IMR-90 (cell line): ENCODE data around the gene TMEM168. TPM values are rescaled to one million over a fixed set of nuclear protein-coding genes. Genes with fewer than 3 reads are reported as not detected.

Experiments
- ATAC-seq: fragments of 200-7000 bp; cut with Tn5 transposase; 2 replicates; pipeline ENCODE4 v1.9.1; 2020; ENCODE audit warnings: low read depth, mild to moderate bottlenecking, moderate library complexity
- BruUV-seq: library from RNA; stranded (reverse); fragments of 400-500 nt; replicated peaks from 2 replicates; lab custom pipeline; 2021; lab: Mats Ljungman, UMichigan
- CTCF ChIA-PET: fragments of 300-600 bp; formaldehyde crosslinking; extraction: SDS; loops from one replicate; lab custom pipeline; 2021; ENCODE audit warnings: antibody characterized with exemption; lab: Yijun Ruan, JAX
- POLR2A ChIA-PET: fragments of 300-600 bp; sonication (Branson Sonifier 250); formaldehyde crosslinking; loops from one replicate; lab custom pipeline; 2022; ENCODE audit warnings: antibody characterized with exemption; ENCODE audit not compliant: unreplicated experiment; lab: Charles Lee
- DNase-seq: peaks from one replicate; pipeline ENCODE4 v3.0.0; 2013
- H2AFZ ChIP-seq: replicated peaks from 2 replicates; pipeline ENCODE3; 2013; ENCODE audit warnings: low read length, mild to moderate bottlenecking; ENCODE audit not compliant: poor library complexity
- H2AK5ac ChIP-seq: 2 replicates; pipeline ENCODE4 v1.6.1; 2013; ENCODE audit warnings: low read depth, low read length, inconsistent platforms
- H2AK9ac ChIP-seq: replicated peaks from 2 replicates; pipeline ENCODE3; 2013; ENCODE audit warnings: mild to moderate bottlenecking, low read depth, low read length, moderate library complexity; ENCODE audit not compliant: poor library complexity
- H2BK120ac ChIP-seq: 2 replicates; pipeline ENCODE4 v1.6.1; 2013; ENCODE audit warnings: low read depth, low read length, inconsistent platforms
- H2BK15ac ChIP-seq: 3 replicates; pipeline ENCODE4 v1.6.1; 2013; ENCODE audit warnings: low read depth, low read length, inconsistent platforms
- H2BK20ac ChIP-seq: 2 replicates; pipeline ENCODE4 v1.6.1; 2013; ENCODE audit warnings: low read depth, mild to moderate bottlenecking, inconsistent platforms, low read length, moderate library complexity
- H2BK5ac ChIP-seq: 2 replicates; pipeline ENCODE4 v1.6.1; 2013; ENCODE audit warnings: mild to moderate bottlenecking, low read depth, low read length, inconsistent platforms; ENCODE audit not compliant: poor library complexity, severe bottlenecking
- H3K14ac ChIP-seq: replicated peaks from 2 replicates; pipeline ENCODE4 v1.6.1; 2013; ENCODE audit warnings: low read depth, low read length, inconsistent platforms
- H3K18ac ChIP-seq: 2 replicates; pipeline ENCODE4 v1.6.1; 2013; ENCODE audit warnings: low read depth, low read length, control low read depth
- H3K23ac ChIP-seq: 2 replicates; pipeline ENCODE4 v1.6.1; 2013; ENCODE audit warnings: low read depth, low read length, inconsistent platforms
- H3K27ac ChIP-seq: 2 replicates; pipeline ENCODE4 v1.5.1; 2013; ENCODE audit warnings: mild to moderate bottlenecking, control low read depth, low read length; ENCODE audit not compliant: insufficient read depth
- H3K27me3 ChIP-seq: 2 replicates; pipeline ENCODE4 v1.6.1; 2013; ENCODE audit warnings: low read length; ENCODE audit not compliant: control insufficient read depth, insufficient read depth
- H3K36me3 ChIP-seq: 2 replicates; pipeline ENCODE4 v1.6.1; 2013; ENCODE audit warnings: low read length, mixed read lengths; ENCODE audit not compliant: control insufficient read depth, insufficient read depth
- H3K4ac ChIP-seq: 2 replicates; pipeline ENCODE4 v1.6.1; 2013; ENCODE audit warnings: low read depth, low read length, inconsistent platforms
- H3K4me1 ChIP-seq: 2 replicates; pipeline ENCODE4 v1.6.1; 2013; ENCODE audit warnings: low read length, mixed read lengths; ENCODE audit not compliant: control insufficient read depth, insufficient read depth
- H3K4me2 ChIP-seq: 2 replicates; pipeline ENCODE4 v1.6.1; 2013; ENCODE audit warnings: low read depth, mild to moderate bottlenecking, control low read depth, low read length, moderate library complexity
- H3K4me3 ChIP-seq: 2 replicates; pipeline ENCODE4 v1.5.1; 2013; ENCODE audit warnings: low read depth, mild to moderate bottlenecking, control low read depth, low read length, moderate library complexity; ENCODE audit not compliant: insufficient read depth
- H3K56ac ChIP-seq: 2 replicates; pipeline ENCODE4 v1.6.1; 2013; ENCODE audit warnings: low read length, inconsistent platforms; ENCODE audit not compliant: insufficient read depth; ENCODE audit errors: extremely low read depth
- H3K79me1 ChIP-seq, 2 experiments: 2 replicates each; pipeline ENCODE4 v1.6.1; 2013; ENCODE audit warnings: low read length in 2 of 2, inconsistent platforms in 1 of 2, low read depth in 1 of 2
- H3K9ac ChIP-seq: 2 replicates; pipeline ENCODE4 v1.6.1; 2013; ENCODE audit warnings: low read depth, low read length, control low read depth
- H3K9me1 ChIP-seq: 2 replicates; pipeline ENCODE4 v1.6.1; 2013; ENCODE audit warnings: low read length, inconsistent platforms; ENCODE audit not compliant: insufficient read depth
- H3K9me3 ChIP-seq: 2 replicates; pipeline ENCODE4 v1.6.1; 2013; ENCODE audit warnings: low read length; ENCODE audit not compliant: control insufficient read depth, insufficient read depth
- H4K20me1 ChIP-seq: 2 replicates; pipeline ENCODE4 v1.6.1; 2013; ENCODE audit warnings: low read length, inconsistent platforms; ENCODE audit not compliant: insufficient read depth
- H4K5ac ChIP-seq: 2 replicates; pipeline ENCODE4 v1.6.1; 2013; ENCODE audit warnings: mild to moderate bottlenecking, low read depth, low read length, control low read depth
- H4K8ac ChIP-seq, 2 experiments: 2 replicates each; pipeline ENCODE4 v1.6.1; 2013; ENCODE audit warnings: low read depth in 2 of 2, low read length in 2 of 2, control low read depth in 1 of 2, inconsistent platforms in 1 of 2
- H4K91ac ChIP-seq: 2 replicates; pipeline ENCODE4 v1.6.1; 2013; ENCODE audit warnings: low read depth, low read length, inconsistent platforms; ENCODE audit not compliant: insufficient read depth
- CEBPB ChIP-seq: IDR thresholded peaks from 2 replicates; pipeline ENCODE4 v1.6.1; 2012; ENCODE audit warnings: low read depth, low read length, improper control_type of control experiment
- CHD1 ChIP-seq: IDR thresholded peaks from 2 replicates; pipeline ENCODE4 v1.6.1; 2012; ENCODE audit warnings: low read depth, low read length, improper control_type of control experiment
- ELK1 ChIP-seq: fragments of 150-350 bp; IDR thresholded peaks from 2 replicates; pipeline ENCODE4 v1.6.1; 2016; ENCODE audit warnings: low read depth, mild to moderate bottlenecking, low read length, moderate library complexity, borderline replicate concordance
- FOS ChIP-seq: fragments of 150-350 bp; IDR thresholded peaks from 2 replicates; pipeline ENCODE4 v1.6.1; 2016; ENCODE audit warnings: low read depth, low read length
- RAD21 ChIP-seq: IDR thresholded peaks from 2 replicates; pipeline ENCODE4 v1.6.1; 2012; ENCODE audit warnings: low read length, improper control_type of control experiment
- WGBS, 2 experiments: methylation state at CpG; one replicate each; pipeline versions ENCODE4 v1.1.5 to v1.1.7; 2013; ENCODE audit warnings: missing lambda C conversion rate in 2 of 2; ENCODE audit not compliant: insufficient read length in 1 of 2; ENCODE audit errors: extremely low coverage in 2 of 2; 5-methylcytosine and 5-hydroxymethylcytosine counted together
- dilution Hi-C: fragments of 300-500 bp; cut with HindIII; formaldehyde crosslinking; loops from one replicate; pipeline ENCODE4 v1.14.3; 2018; ENCODE audit warnings: low sequenced_read_pairs; ENCODE audit not compliant: unreplicated experiment
- in situ Hi-C: fragments of 300-500 bp; cut with MboI; formaldehyde crosslinking; loops from 3 replicates; pipeline ENCODE4 v1.14.3; 2019; ENCODE audit warnings: low sequenced_read_pairs, inconsistent platforms, mixed read lengths
- intact Hi-C: fragments of 100-400 bp; cut with micrococcal nuclease; formaldehyde crosslinking; loops from 2 replicates; pipeline ENCODE4 v1.10.0; 2022
- polyA plus RNA-seq, 3 experiments: library from polyadenylated mRNA; depleted of rRNA; stranded (reverse); fragments of >200 nt; gene quantifications; 2 replicates each; pipeline ENCODE4 v1.2.3, GENCODE V29; 2012; ENCODE audit warnings: low replicate concordance in 1 of 3
- total RNA-seq: library from RNA; depleted of rRNA; stranded (reverse); fragments of >200 nt; gene quantifications from 2 replicates; pipeline ENCODE4 v1.2.3, GENCODE V29; 2012

Gene TMEM168
- total and polyA plus RNA-seq, 2 of the 4 experiments (the other 2 are of a cell fraction) = 17.7 to 22.9 TPM

GRCh38 chr7:112790586-112791003 lies 402 bp upstream of the TMEM168 start:
- peak overlapping the region; percentile 63 for H3K27ac ChIP-seq
- peaks cover 15 to 23% of the 10 kb centered on the region in 2 experiments for H3K79me1 ChIP-seq
- H2BK120ac ChIP-seq = peak overlapping the region; percentile 74; the same call in 1 of the 2 replicates
- peak overlapping the region; percentile 89 for H3K4me3 ChIP-seq
- ChIA-PET POLR2A (interaction anchor here (0.5 kb wide), 1 partner anchor 17 kb away, joined by 4 read pairs; no protein-coding TSS in a partner anchor), CTCF (no interaction called here)
- ATAC-seq (peak; percentile 5), DNase-seq (no peak)
- no peaks in the 10 kb centered on the region for H3K27me3 ChIP-seq
- no TSS peak for BruUV-seq
- H3K9me1 ChIP-seq = no peaks in the 10 kb centered on the region
- peak overlapping the region; percentile 57 for H3K18ac ChIP-seq
- H4K20me1 ChIP-seq = no peaks in the 10 kb centered on the region
- no peaks in the 10 kb centered on the region for H3K36me3 ChIP-seq
- H2AFZ ChIP-seq = peak overlapping the region; percentile 94
- no peak overlapping the region for H2BK20ac ChIP-seq
- peak overlapping the region; percentile 67 for H2AK9ac ChIP-seq
- H3K4me2 ChIP-seq = peak overlapping the region; percentile 89
- no peaks in the 10 kb centered on the region for H3K9me3 ChIP-seq
- H2AK5ac ChIP-seq = no peak overlapping the region
- H4K5ac ChIP-seq = peak overlapping the region; percentile 98
- H3K9ac ChIP-seq = peak overlapping the region; percentile 72
- peak overlapping the region; percentile 75; the same call in 1 of the 2 replicates for H4K91ac ChIP-seq
- peak overlapping the region; percentile 83 for H3K4ac ChIP-seq
- no peak for TF ChIP-seq RAD21
- TF ChIP-seq FOS = no peak
- TF ChIP-seq CEBPB = no peak
- no peak for TF ChIP-seq ELK1
- no peak for TF ChIP-seq CHD1
- H3K56ac ChIP-seq = 0 out of 2 replicates have a peak overlapping the region, but pooled peaks have one; percentile 26
- no CpG with 5 or more reads among the region's 12 CpGs for WGBS, 2 experiments
- no peaks in the 10 kb centered on the region for H3K4me1 ChIP-seq
- peak overlapping the region; percentile 94 to 99 for H4K8ac ChIP-seq
- H3K14ac ChIP-seq = peak overlapping the region; percentile 85
- peak overlapping the region; percentile 17; the same call in 1 of the 2 replicates for H3K23ac ChIP-seq
- dilution Hi-C loops (no loop called here), intact Hi-C loops (loop anchor here (5.0 kb wide), 1 partner anchor 197 kb away; no protein-coding TSS in a partner anchor), in situ Hi-C loops (no loop called here)
- H2BK15ac ChIP-seq = peak overlapping the region; percentile 43; the same call in 1 of the 3 replicates
- peak overlapping the region; percentile 12 for H2BK5ac ChIP-seq
